GM19025 (cell line): Measurements from ENCODE around the gene VPS8.

ENCODE experiments used
- ATAC-seq: cut with Tn5 transposase; IDR thresholded peaks from one replicate; pipeline ENCODE4 v1.9.1; 2021; ENCODE audit warnings: mild to moderate bottlenecking, low read depth, moderate library complexity; ENCODE audit not compliant: unreplicated experiment

Gene VPS8

DNA sequence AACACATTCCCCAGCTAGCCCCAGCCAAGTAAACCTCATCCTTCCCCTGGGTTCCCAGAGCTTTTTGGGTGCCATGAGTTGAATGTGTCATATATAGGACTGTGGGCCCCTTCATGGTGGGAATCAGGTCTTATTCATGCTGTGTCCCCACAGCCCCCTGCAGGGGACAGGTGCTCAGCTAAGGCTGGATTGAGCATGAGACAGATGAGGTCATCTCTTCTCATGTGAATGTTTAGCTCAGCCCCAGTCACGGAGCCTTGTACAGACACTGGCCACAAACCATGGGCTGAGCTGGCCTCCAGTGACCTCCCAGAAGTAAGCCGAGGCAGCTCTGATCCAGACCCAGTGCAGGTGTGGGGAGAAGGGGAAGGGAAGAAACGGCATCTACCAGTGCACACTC is 270.2 kb downstream of the VPS8 start:
- no peak for ATAC-seq

DNA sequence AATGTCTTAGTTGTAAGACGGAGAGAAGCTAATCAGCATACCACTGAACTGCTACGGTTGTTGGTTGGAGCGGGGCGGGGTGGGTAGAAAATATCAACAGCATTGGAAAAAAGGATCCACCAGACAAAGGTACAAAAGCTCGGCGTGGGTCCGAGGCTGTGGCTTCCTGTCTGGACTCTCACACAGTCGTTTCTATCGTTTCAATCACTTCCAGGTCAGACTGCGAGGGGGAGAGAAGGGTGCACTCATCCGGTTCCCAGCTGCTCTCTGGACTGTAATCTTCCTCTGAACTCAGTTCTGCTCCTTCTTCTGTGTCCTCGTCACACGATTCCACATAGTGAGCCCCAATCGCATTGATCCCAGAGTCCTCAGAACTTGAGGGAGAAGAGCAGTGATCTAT is 270.9 kb downstream of the VPS8 start:
- no peak for ATAC-seq

DNA sequence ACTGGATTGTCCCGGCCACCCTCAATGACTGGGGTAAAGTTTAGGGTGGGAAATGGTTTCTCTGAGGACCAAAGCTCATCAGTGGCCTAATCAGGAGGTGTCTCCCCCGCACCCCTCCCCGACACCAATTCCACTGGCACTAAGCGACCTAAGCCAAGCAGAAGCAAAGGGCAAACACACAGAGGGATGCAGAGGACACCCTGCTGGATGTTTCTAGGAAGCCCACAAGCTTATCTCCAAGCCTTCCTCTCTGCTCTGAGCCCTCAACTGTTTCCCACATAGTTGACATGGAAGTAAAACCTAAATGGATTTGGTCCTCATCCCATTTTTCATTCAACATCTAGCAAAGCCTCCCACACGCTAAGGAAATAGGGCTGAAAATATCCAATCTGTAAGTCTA is 272.4 kb downstream of the VPS8 start:
- ATAC-seq = no peak

DNA sequence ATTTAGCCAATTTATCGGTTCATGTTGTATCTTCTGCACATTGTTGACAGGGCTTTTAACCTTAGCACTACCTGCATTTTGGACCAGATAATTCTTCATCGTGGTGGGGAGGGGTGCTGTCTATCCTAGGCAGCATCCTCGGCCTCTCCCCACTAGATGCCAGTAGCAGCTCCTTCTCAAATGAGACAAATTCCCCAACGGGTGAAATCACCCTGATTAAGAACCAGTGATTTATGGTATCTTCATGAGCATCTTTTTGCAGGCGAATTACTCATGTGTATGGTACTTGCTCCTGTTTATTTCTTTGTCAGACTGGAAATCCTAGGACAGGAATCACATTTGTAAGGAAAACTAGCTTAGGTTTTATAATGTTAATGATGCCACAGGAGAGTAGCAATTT is 272.9 kb downstream of the VPS8 start:
- ATAC-seq = no peak

DNA sequence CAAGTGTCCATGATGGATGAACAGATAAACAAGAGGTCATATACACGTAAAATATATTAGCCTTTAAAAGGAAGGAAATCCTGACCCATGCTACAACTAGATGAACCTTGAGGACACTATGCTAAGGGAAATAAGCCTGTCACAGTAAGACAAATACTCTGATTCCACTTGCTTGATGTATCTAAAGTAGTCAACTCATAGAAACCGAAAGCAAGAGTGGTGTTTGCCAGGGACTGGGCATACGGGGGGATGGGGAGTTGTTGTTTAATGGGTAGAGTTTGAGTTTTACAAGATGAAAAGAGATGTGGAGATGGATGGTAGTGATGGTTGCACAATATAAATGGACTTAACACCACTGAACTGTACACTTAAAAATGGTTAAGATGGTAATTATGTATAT is 275.5 kb downstream of the VPS8 start:
- no peak for ATAC-seq

DNA sequence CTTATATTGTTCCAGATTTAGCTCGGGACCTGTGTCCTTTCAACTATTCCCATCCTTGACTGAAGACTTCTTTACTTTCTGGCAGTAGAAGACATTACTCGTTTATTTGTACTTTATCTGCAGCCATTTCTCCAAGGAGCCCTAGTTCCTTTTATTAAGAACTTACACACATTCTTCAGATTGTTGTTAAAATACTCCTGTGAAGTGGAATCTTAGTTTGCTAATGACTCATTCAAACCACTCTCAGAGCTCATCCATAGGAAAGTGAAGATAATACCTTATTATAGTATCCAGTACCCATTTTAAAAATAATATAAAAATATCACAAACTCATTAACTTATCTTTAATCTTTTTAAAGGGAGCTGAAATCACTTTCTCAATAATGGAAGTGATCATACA is 277.4 kb downstream of the VPS8 start:
- ATAC-seq = no peak

DNA sequence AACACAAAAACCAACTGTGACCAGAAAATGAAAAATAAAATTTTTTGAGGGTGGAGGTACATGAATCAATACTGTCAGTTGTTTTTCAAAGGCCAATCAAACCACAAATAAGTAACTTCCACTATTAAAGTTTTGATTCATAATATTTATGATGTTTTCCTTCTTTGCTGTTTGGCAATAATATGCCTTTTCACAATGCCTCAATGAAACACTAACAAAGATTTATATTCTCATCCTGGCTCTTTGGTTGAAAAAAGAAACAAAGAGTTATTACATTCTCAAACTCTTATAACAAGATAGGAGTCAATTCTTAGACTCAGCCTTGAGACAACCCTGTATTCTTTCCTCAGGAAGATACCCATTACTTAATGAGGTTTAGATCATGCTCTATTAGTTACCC is 277.8 kb downstream of the VPS8 start:
- ATAC-seq = no peak

DNA sequence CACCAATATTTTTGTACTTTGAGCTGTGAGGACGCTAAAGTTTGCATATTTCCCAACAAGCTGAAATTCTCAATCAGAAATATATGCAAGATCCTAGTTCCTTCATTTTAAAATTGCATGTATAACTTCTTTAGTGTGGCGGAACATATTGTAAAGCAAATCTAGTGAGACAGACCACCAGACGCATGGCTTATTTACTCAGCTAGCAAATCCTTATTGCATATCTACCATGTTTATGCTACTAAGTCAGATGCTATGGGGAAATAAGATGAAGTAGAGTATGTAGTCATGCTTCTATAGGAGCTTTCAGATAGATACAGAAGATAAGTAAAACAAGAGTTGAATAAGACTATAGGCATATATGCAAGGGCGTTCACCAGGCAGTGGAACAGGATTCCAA is 278.8 kb downstream of the VPS8 start:
- no peak for ATAC-seq

DNA sequence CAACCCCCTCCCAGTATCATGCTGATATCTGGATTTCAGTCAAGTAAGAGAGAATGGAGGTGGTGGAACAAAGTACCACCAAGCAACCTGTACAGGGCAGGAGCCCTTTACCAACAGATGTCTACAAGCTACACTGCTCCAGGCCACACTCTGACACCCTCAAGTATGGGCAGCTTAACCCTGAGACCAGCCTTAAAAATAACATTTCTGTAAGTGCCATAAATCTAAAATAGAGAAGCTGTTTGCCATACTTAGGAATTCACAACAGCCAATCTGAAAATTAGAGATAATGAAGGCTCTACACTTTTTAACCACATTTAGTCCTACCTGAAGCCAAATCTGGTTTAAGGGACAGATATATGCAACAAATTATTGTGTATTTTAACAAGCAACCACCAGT is 281.1 kb downstream of the VPS8 start:
- ATAC-seq = no peak

DNA sequence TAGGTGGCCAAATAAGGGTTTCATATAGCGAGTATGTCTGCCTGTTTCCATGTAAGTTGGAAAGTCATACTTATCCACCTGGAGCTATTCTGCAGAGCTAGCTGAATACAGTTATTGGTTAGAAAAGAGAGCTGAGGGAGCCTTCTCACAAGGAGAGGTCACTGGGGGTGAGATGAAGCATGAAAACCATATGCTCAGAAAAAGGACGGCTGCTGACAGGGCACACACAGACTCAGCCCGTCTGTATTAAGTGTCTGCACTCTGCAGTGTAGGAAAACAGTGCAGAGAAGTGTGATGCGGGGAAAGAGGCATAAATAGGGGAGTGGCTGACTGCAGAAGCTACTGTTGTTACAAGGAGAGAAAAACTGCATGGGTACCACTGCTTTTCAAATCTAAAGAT is 282.7 kb downstream of the VPS8 start:
- ATAC-seq = no peak
